GM18498 (cell line): ENCODE results near the gene SUGP1.
A peak's percentile ranks its signal among the peaks of the same experiment; 100 is the strongest.
"Not testable (repeated sequence)": the region's sequence is repeated elsewhere in the genome, so short reads cannot be mapped to it uniquely, and the experiment has no call there.

Source experiments
- ATAC-seq: cut with Tn5 transposase; IDR thresholded peaks from one replicate; pipeline ENCODE4 v1.9.1; 2021; ENCODE audit warnings: mild to moderate bottlenecking, moderate library complexity; ENCODE audit not compliant: unreplicated experiment

The SUGP1 gene, protein sequence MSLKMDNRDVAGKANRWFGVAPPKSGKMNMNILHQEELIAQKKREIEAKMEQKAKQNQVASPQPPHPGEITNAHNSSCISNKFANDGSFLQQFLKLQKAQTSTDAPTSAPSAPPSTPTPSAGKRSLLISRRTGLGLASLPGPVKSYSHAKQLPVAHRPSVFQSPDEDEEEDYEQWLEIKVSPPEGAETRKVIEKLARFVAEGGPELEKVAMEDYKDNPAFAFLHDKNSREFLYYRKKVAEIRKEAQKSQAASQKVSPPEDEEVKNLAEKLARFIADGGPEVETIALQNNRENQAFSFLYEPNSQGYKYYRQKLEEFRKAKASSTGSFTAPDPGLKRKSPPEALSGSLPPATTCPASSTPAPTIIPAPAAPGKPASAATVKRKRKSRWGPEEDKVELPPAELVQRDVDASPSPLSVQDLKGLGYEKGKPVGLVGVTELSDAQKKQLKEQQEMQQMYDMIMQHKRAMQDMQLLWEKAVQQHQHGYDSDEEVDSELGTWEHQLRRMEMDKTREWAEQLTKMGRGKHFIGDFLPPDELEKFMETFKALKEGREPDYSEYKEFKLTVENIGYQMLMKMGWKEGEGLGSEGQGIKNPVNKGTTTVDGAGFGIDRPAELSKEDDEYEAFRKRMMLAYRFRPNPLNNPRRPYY

GRCh38 chr19:19320361-19321140 is at the start of gene SUGP1, which contains the start of gene MAU2:
Gene SUGP1, minus strand, starts transcription at chr19:19320509. Its CDS starts 13 bp downstream, at chr19:19320496.
Gene MAU2, plus strand, starts transcription at chr19:19320829. Its CDS starts 31 bp downstream, at chr19:19320860.
- peak; percentile 91 for ATAC-seq

GRCh38 chr19:19368087-19368486 is 47.8 kb upstream of the SUGP1 start:
- ATAC-seq = no peak

- ATAC-seq = peak; percentile 70
Measured at GRCh38 chr19:19366434-19367396, 46.4 kb upstream of the SUGP1 start.

GRCh38 chr19:19362075-19362474 is 41.8 kb upstream of the SUGP1 start:
- ATAC-seq = no peak

DNA sequence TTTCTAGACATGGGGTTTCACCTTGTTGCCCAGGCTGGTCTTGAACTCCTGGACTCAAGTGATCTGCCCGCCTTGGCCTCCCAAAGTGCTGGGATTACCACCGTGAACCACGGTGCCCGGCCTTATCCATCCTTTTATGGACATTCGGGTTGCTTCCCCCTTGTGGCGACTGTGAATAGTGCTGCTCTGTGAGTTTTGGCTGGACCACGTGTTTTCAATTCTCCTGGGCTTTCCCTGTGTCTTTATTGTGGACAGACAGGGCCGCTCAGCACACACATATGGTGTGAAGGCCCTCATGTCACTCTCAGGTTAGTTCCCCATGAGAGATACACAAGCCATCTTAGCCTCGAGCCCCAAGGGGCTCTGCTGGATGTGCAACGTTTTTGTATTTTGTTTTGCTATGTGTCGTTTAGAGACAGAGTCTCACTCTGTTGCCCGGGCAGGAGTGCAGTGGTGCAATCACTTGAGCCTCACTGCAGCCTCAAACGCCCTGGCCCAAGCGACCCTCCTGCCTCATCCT is 40.8 kb upstream of the SUGP1 start:
- ATAC-seq = peak; percentile 63

GRCh38 chr19:19356901-19357566 is 36.7 kb upstream of the SUGP1 start:
- no peak for ATAC-seq

- no peak for ATAC-seq
Measured at GRCh38 chr19:19356500-19356899, 36.2 kb upstream of the SUGP1 start.

- no peak for ATAC-seq
Measured at GRCh38 chr19:19355606-19356139, 35.4 kb upstream of the SUGP1 start.

DNA sequence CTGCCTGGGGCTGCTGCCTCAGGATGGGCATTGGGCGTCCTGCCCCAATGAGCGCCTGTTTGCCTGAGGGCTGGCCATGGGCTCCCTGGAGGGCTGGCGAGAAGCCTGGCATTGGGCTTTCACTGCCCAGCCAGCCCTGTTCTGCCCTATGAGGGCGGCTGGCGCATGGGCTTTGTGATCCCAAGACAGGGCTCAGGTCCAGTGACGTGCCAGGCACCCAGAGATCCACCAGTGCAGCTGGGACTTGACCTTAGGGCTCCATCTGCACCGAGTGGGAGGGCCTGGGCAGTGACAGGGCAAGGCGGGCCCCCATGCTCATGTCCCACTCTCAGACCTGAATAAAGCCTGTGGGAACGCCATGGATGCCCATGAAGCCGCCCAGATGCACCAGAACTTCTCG is 34.6 kb upstream of the SUGP1 start:
- ATAC-seq = no peak

DNA sequence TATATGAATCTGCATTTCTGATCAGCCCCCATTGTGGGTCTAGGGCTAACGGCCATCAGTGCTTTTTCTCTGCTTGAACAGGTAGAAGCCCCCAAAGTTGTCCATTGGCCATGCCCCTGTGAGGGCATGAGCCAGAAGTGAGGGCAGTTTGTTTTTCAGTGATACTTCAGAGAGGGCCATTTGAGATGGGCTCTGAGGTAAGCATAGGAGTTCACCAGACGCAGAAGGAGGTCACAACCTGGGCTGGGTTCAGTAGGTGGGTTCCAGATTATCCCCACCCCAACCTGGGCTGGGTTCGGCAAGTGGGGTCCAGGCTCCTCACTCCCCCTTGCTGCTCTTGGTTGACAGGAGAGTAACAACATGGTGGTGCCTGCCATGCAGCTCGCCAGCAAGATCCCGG is 33.7 kb upstream of the SUGP1 start:
- ATAC-seq = no peak

DNA sequence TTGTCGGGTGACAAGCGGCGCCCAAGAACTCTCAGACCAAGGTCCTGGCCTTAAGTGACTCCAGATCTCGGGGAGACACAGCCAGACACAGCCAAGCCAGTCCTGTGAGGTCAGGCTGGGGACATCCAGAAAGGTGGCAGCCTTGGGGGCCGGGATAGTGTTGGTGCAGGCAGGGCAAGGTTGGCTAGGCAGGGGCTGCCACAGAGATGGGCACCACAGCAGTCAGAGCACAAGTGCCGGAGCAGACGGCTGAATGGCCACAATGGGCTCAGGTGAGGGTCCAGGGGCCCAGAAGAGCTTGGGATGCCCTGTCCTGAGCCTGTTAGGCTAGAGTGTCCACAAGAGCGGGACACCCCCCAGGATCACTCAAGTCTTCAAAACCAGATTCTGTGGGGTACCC is 32.5 kb upstream of the SUGP1 start:
- no peak for ATAC-seq

DNA sequence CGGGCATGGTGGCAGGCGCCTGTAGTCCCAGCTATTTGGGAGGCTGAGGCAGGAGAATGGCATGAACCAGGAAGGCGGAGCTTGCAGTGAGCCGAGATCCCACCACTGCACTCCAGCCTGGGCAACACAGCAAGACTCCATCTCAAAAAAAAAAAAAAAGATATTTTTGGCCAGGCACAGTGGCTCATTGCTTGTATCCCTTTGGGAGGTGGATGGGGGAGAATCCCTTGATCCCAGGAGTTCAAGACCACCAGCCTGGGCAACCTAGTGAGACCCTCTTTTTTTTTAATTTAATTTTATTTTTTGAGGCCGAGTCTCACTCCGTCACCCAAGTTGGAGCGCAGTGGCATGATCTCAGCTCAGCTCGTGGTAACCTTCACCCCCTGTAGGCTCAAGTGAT is 30.4 kb upstream of the SUGP1 start:
- ATAC-seq = not testable (repeated sequence)

- no peak for ATAC-seq
Measured at GRCh38 chr19:19349365-19349764, 29.1 kb upstream of the SUGP1 start.

GRCh38 chr19:19348266-19348665 is 28.0 kb upstream of the SUGP1 start:
- no peak for ATAC-seq

DNA sequence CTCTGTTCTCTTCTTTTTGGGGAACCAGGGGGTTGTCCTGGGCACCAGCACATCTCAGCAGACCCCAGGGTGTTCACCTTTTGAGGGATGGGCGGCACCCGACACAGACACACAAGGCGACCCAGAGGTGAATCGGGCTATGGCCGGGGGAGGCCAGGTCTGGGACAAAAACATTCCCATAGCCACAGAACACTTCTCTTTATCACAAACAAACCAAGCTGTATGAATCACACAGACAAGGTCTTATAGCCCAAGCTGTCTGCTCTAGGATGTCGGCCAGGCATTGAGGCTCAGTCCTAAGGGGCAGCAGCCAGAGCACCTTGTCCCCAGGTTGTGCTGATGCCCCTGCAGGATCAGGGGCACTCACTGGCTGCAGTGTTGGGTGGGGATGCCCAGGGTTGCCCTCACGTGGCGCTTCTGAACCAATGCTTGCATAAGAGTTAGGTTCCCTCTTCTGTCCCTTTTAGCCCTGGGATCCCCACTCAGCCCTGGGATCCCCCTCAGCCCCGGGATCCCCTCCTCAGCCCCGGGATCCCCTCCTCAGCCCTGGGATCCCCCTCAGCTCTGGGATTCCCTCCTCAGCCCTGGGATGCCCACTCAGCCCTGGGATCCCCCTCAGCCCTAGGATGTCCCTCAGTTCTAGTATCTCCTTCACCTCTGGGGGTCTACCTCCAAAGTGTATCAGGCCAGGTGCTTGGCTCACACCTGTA is 27.2 kb upstream of the SUGP1 start:
- ATAC-seq = no peak

- no peak for ATAC-seq
Measured at GRCh38 chr19:19345970-19346369, 25.7 kb upstream of the SUGP1 start.

DNA sequence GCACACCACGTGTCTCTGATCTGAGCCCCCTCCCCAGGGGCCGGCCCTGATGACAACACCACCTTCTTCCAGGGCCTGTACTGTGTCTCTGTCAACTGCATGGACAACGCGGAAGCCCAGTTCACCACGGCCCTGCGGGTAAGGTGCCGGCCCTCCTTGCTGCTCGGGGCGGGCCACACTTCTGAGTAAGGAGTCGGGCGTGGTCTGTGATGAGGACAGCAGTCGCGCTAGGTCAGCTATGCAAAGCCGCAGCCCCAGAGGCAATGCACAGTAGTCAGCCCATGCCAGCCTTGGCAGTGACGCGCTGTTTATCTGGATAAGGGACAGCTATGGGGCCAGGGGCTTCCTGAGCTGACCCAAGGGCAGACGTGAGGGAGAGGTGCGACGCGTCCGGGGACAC is 24.9 kb upstream of the SUGP1 start:
- ATAC-seq = no peak

DNA sequence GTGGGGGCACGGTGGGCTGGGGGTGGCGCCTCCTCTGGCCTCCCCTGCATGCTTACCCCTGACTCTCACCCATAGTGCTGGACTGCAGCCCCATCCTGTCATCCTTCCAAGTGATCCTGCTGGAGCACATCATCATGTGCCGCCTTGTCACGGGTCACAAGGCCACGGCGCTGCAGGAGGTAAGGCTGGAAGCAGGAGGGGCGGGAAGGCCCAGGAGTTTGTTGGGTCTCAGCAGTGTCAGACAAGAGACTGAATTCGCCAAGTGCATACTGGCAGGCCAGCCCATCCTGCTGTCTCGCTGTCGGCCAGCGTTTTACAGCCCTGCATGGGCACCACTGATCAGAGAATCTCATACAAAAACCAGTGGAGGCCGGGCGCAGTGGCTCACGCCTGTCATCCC is 23.5 kb upstream of the SUGP1 start:
- ATAC-seq = no peak

DNA sequence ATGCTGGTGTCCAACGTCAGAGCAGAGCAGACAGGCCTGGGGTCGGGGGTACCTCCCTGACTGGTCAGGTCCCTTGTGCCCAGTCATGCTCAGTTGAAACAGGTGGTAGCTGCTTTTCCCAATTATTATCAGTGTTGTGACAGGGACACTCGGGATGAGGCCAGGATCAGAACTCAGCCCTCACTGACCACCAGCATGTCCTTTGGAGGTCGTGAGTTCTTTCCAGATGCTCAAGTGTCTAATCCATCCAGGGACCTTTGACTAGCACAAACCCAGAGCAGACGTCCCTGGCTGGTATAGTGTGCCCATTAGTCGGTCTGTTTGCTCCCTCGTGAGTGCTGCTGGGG is 22.7 kb upstream of the SUGP1 start:
- ATAC-seq = no peak
